ENCODE measurements around the gene C1orf56.

The C1orf56 gene

GRCh38 chr1:151051356-151052009, 3.9 kb downstream of the C1orf56 start:
- Histone ChIP-seq H3K36me3 (peaks cover 69% of the 10 kb centered on the region), H3K27me3 (peaks cover 23% of the 10 kb centered on the region), H3K4me3 (ENCODE audit: low read depth in 1 of 2, low read length in 1 of 2) (no peak overlapping the region), H3K4me1 (ENCODE audit: control insufficient read depth in 1 of 2, insufficient read depth in 1 of 2, low read depth in 1 of 2, low read length in 1 of 2) (peaks cover 39 to 40% of the 10 kb centered on the region in 2 experiments), H3K27ac (peak overlapping the region; percentile 98), H3K9me3 (peaks cover 6% of the 10 kb centered on the region)
- TF ChIP-seq CTCF (IDR thresholded peaks at IDR 0.05), result no peak

GRCh38 chr1:151054971-151055547, 7.5 kb downstream of the C1orf56 start:
- no peak for TF ChIP-seq CTCF (IDR thresholded peaks at IDR 0.05)
- Histone ChIP-seq H3K9me3 (peaks cover 6% of the 10 kb centered on the region), H3K4me1 (ENCODE audit: control insufficient read depth in 1 of 2, insufficient read depth in 1 of 2, low read depth in 1 of 2, low read length in 1 of 2) (peaks cover 37 to 44% of the 10 kb centered on the region in 2 experiments), H3K36me3 (peaks cover 70% of the 10 kb centered on the region), H3K4me3 (ENCODE audit: low read depth in 1 of 2, low read length in 1 of 2) (peak overlapping the region; percentile 95 to 99), H3K27ac (peak overlapping the region; percentile 98), H3K27me3 (no peaks in the 10 kb centered on the region)

- Histone ChIP-seq H3K9me3 (peaks cover 6% of the 10 kb centered on the region), H3K4me3 (ENCODE audit: low read depth in 1 of 2, low read length in 1 of 2) (peak overlapping the region; percentile 95 to 99), H3K36me3 (peaks cover 65% of the 10 kb centered on the region), H3K27ac (peak overlapping the region; percentile 98), H3K27me3 (no peaks in the 10 kb centered on the region), H3K4me1 (ENCODE audit: control insufficient read depth in 1 of 2, insufficient read depth in 1 of 2, low read depth in 1 of 2, low read length in 1 of 2) (peaks cover 42 to 50% of the 10 kb centered on the region in 2 experiments)
- TF ChIP-seq CTCF (IDR thresholded peaks at IDR 0.05), result no peak
These were observed 8.0 kb downstream of the C1orf56 start for GRCh38 chr1:151055581-151055980.

- peaks cover 59% of the 10 kb centered on the region for H3K36me3 ChIP-seq
- peaks cover 6% of the 10 kb centered on the region for H3K9me3 ChIP-seq
- TF ChIP-seq CTCF (IDR thresholded peaks at IDR 0.05), result no peak
- H3K4me1 ChIP-seq (ENCODE audit: control insufficient read depth in 1 of 2, insufficient read depth in 1 of 2, low read depth in 1 of 2, low read length in 1 of 2), result peaks cover 48 to 52% of the 10 kb centered on the region in 2 experiments
- peak overlapping the region; percentile 98 for H3K27ac ChIP-seq
- peak overlapping the region; percentile 95 to 99 for H3K4me3 ChIP-seq (ENCODE audit: low read depth in 1 of 2, low read length in 1 of 2)
- H3K27me3 ChIP-seq, result no peaks in the 10 kb centered on the region
These were observed 8.6 kb downstream of the C1orf56 start for GRCh38 chr1:151056149-151056548.

- peaks cover 49 to 52% of the 10 kb centered on the region in 2 experiments for H3K4me1 ChIP-seq (ENCODE audit: control insufficient read depth in 1 of 2, insufficient read depth in 1 of 2, low read depth in 1 of 2, low read length in 1 of 2)
- TF ChIP-seq CTCF (IDR thresholded peaks at IDR 0.05), result no peak
- H3K27me3 ChIP-seq, result no peaks in the 10 kb centered on the region
- peak overlapping the region; percentile 95 to 99 for H3K4me3 ChIP-seq (ENCODE audit: low read depth in 1 of 2, low read length in 1 of 2)
- H3K27ac ChIP-seq, result peak overlapping the region; percentile 98
- H3K9me3 ChIP-seq, result peaks cover 6% of the 10 kb centered on the region
- peaks cover 34% of the 10 kb centered on the region for H3K36me3 ChIP-seq
These were observed 11.1 kb downstream of the C1orf56 start for GRCh38 chr1:151058692-151059091.

Data from neutrophil (primary cell).